Stimulated activated CD8-positive, alpha-beta memory T cell treated with anti-CD3 and anti-CD28 coated beads, Interleukin-7, amount 100 ng/mL, for 1 hour (primary cell): Measurements from ENCODE around the gene OR9A2.

ENCODE experiments used
- DNase-seq, 2 donors: peaks; one replicate each; pipeline ENCODE4 v3.0.0-alpha.2; 2020; ENCODE audit warnings: low read depth in 2 of 2

Gene OR9A2

GRCh38 chr7:143027032-143027431 lies at the start of gene OR9A2:
TSS of gene OR9A2 (minus strand) at chr7:143027132. CDS start at chr7:143027132, 0 bp downstream.
- DNase-seq = no peak

GRCh38 chr7:143074141-143074540 lies 47.2 kb upstream of the OR9A2 start:
- no peak for DNase-seq

- DNase-seq = no peak
Observed at GRCh38 chr7:143073556-143073955, 46.6 kb upstream of the OR9A2 start.

GRCh38 chr7:143069912-143070500 lies 43.1 kb upstream of the OR9A2 start:
- no peak for DNase-seq

- no peak for DNase-seq
Observed at GRCh38 chr7:143068446-143068845, 41.5 kb upstream of the OR9A2 start.

- DNase-seq = no peak
Observed at GRCh38 chr7:143063741-143064140, 36.8 kb upstream of the OR9A2 start.

GRCh38 chr7:143055754-143056153 lies 28.8 kb upstream of the OR9A2 start:
- DNase-seq = no peak

GRCh38 chr7:143054621-143055020 lies 27.7 kb upstream of the OR9A2 start:
- DNase-seq = no peak

- no peak for DNase-seq
Observed at GRCh38 chr7:143052041-143052440, 25.1 kb upstream of the OR9A2 start, which contains the start of gene OR6V1. TSS of gene OR6V1 (plus strand) at chr7:143052341. CDS start at chr7:143052341, 0 bp downstream.

- no peak for DNase-seq
Observed at GRCh38 chr7:143050931-143051330, 24.0 kb upstream of the OR9A2 start.

- no peak for DNase-seq
Observed at GRCh38 chr7:143049362-143049761, 22.4 kb upstream of the OR9A2 start.

- no peak for DNase-seq
Observed at GRCh38 chr7:143048827-143049226, 21.9 kb upstream of the OR9A2 start.

- no peak for DNase-seq
Observed at GRCh38 chr7:143047326-143047725, 20.4 kb upstream of the OR9A2 start.

- DNase-seq = no peak
Observed at GRCh38 chr7:143046426-143046851, 19.5 kb upstream of the OR9A2 start.

GRCh38 chr7:143043391-143043790 lies 16.5 kb upstream of the OR9A2 start:
- no peak for DNase-seq

GRCh38 chr7:143042790-143043271 lies 15.9 kb upstream of the OR9A2 start:
- no peak for DNase-seq

- no peak for DNase-seq
Observed at GRCh38 chr7:143042159-143042789, 15.3 kb upstream of the OR9A2 start.

- no peak for DNase-seq
Observed at GRCh38 chr7:143041346-143041745, 14.4 kb upstream of the OR9A2 start.

GRCh38 chr7:143040209-143040715 lies 13.3 kb upstream of the OR9A2 start:
- DNase-seq = no peak

GRCh38 chr7:143038635-143039034 lies 11.7 kb upstream of the OR9A2 start:
- no peak for DNase-seq

- DNase-seq = no peak
Observed at GRCh38 chr7:143027683-143028082, 751 bp upstream of the OR9A2 start.

GRCh38 chr7:143025371-143025770 lies 1.6 kb downstream of the OR9A2 start:
- no peak for DNase-seq

- no peak for DNase-seq
Observed at GRCh38 chr7:143023047-143023446, 3.9 kb downstream of the OR9A2 start.
